Spleen (tissue), 11 donors: ENCODE data around the gene BTBD19. TPM values are rescaled to one million over a fixed set of nuclear protein-coding genes. Genes with fewer than 3 reads are reported as not detected.
A peak's percentile ranks its signal among the peaks of the same experiment; 100 is the strongest.
"Not testable (repeated sequence)": the region's sequence is repeated elsewhere in the genome, so short reads cannot be mapped to it uniquely, and the experiment has no call there.

Experiments
- DNase-seq: peaks from one replicate; pipeline ENCODE4 v3.0.0-alpha.2; 2020
- H3K27ac ChIP-seq, 8 donors: fragments of 200-600 bp; sonication (generic) in 7 of 8; 1 replicate in 4 of 8; 2 replicates in 4 of 8; pipeline versions ENCODE4 v1.5.0 to v1.8.0; 2016 to 2021; ENCODE audit warnings: inconsistent platforms in 4 of 8, mild to moderate bottlenecking in 4 of 8, moderate library complexity in 1 of 8
- H3K27me3 ChIP-seq, 7 donors: fragments of 200-600 bp; sonication (generic) in 6 of 7; replicated peaks in 1 of 7; 1 replicate in 4 of 7; 2 replicates in 3 of 7; pipeline versions ENCODE4 v1.5.0 to v1.8.0; 2016 to 2021; ENCODE audit warnings: inconsistent platforms in 3 of 7, mild to moderate bottlenecking in 1 of 7
- H3K36me3 ChIP-seq, 6 donors: fragments of 200-600 bp; sonication (generic) in 5 of 6; 1 replicate in 4 of 6; 2 replicates in 2 of 6; pipeline versions ENCODE4 v1.5.0 to v1.8.0; 2016 to 2021; ENCODE audit warnings: inconsistent platforms in 2 of 6
- H3K4me1 ChIP-seq, 6 donors: fragments of 200-600 bp; sonication (generic) in 5 of 6; 1 replicate in 3 of 6; 2 replicates in 3 of 6; pipeline versions ENCODE4 v1.5.0 to v1.8.0; 2016 to 2021; ENCODE audit warnings: inconsistent platforms in 3 of 6
- H3K4me3 ChIP-seq, 8 donors: fragments of 200-600 bp; sonication (generic) in 7 of 8; 1 replicate in 4 of 8; 2 replicates in 4 of 8; pipeline versions ENCODE4 v1.5.0 to v1.8.0; 2016 to 2021; ENCODE audit warnings: inconsistent platforms in 4 of 8, mild to moderate bottlenecking in 4 of 8, moderate library complexity in 2 of 8
- H3K9me3 ChIP-seq, 8 donors: fragments of 200-600 bp; sonication (generic) in 7 of 8; 1 replicate in 4 of 8; 2 replicates in 4 of 8; pipeline versions ENCODE4 v1.5.0 to v1.8.0; 2016 to 2021; ENCODE audit warnings: inconsistent platforms in 4 of 8
- POLR2A ChIP-seq, 3 donors: fragments of 450-650 bp; IDR thresholded peaks; one replicate each; pipeline ENCODE4 v1.5.1; 2017; ENCODE audit warnings: antibody characterized with exemption in 3 of 3, mild to moderate bottlenecking in 1 of 3
- POLR2AphosphoS5 ChIP-seq, 3 donors: sonication (generic); formaldehyde crosslinking; IDR thresholded peaks; one replicate each; pipeline ENCODE4 v1.5.1; 2017; ENCODE audit warnings: antibody characterized with exemption in 3 of 3
- WGBS, 5 donors: extraction: QIAGEN DNeasy Blood & Tissue Kit in 3 of 5; methylation state at CpG; one replicate each; pipeline versions ENCODE4 v1.1.5 to v1.1.7; 2013 to 2018; 5-methylcytosine and 5-hydroxymethylcytosine counted together
- intact Hi-C: fragments of 100-400 bp; cut with DNase I; formaldehyde crosslinking; loops from one replicate; pipeline ENCODE4 v1.15.0; 2023; ENCODE audit warnings: low total_unique reads
- polyA plus RNA-seq, 3 donors: library from polyadenylated mRNA; stranded (reverse); fragments of 200-250 nt; gene quantifications; one replicate each; pipeline ENCODE4 v1.2.1, GENCODE V29; 2013
- total RNA-seq, 7 donors: library from RNA; depleted of rRNA in 3 of 7; stranded (reverse); fragments of >200 nt in 3 of 7; fragmentation: NEBNext Ultra II Directional in 4 of 7; extraction: Animal tissue kit (Norgen Biotek cat#: 25700) in 4 of 7; gene quantifications; one replicate each; pipeline versions ENCODE4 v1.1.0 to v1.2.1, GENCODE V29; 2016 to 2021
- TF ChIP-seq, protein P1 (sequence below), 11 experiments: fragments of 200-600 bp in 7 of 11; fragments of 450-650 bp in 4 of 11; sonication (generic) in 4 of 11; IDR thresholded peaks in 8 of 11; conservative IDR thresholded peaks in 3 of 11; 1 replicate in 7 of 11; 2 replicates in 4 of 11; pipeline versions ENCODE4 v1.4.0 to v1.8.0; 2016 to 2021; ENCODE audit warnings: antibody characterized with exemption in 11 of 11, inconsistent platforms in 4 of 11, mild to moderate bottlenecking in 1 of 11
- donor health status: healthy with polysubstance abuse.
- donor health status: DM: no; HTN: no; CAD: no; lungs with moderate emphysema.
- donor health status: DM: no; HTN: no; CAD: no.
- donor health status: Bipolar disorder and iron deficiency.
- donor health status: healthy.
- donor health status: DM: no; HTN: no; CAD: no.
- donor health status: DM: yes; HTN: yes; CAD: no.

Gene BTBD19
- total and polyA plus RNA-seq, 10 donors: 0.73 to 11.9 (median 5.7) TPM

DNA sequence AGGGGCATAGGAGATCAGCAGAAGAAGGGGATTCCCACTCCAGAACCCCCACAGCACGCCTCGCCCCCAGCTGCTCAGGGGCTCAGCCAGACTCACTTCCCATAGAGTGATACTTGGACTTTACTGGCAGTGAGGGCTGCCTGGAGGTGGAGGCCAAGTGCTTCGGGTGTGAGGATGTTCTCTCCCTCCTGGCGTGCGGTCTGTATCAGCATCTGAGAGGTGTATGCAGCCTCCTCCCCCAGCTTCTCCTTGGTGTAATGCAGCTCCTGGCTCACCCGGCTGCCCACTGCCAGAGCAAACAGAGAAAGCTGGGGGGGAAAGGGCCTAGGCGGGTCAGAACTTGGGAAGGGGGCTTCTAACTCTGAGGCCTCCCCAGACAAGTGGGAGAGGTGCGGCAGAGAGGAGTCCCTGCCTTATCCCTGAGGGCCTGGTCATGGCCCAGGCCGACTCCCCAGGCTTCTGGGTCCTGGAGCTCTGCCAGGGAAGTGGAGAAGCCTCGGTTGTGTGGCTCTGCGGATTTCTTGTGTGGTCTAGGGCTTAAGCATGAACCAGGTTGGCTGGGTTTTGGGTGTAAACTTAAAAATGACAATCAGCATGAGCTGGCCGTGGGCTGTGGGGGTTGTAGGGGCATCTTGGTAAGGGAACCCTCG lies 23.9 kb downstream of the BTBD19 start:
- intact Hi-C loops: no loop called here
- TF ChIP-seq, protein P1, sequence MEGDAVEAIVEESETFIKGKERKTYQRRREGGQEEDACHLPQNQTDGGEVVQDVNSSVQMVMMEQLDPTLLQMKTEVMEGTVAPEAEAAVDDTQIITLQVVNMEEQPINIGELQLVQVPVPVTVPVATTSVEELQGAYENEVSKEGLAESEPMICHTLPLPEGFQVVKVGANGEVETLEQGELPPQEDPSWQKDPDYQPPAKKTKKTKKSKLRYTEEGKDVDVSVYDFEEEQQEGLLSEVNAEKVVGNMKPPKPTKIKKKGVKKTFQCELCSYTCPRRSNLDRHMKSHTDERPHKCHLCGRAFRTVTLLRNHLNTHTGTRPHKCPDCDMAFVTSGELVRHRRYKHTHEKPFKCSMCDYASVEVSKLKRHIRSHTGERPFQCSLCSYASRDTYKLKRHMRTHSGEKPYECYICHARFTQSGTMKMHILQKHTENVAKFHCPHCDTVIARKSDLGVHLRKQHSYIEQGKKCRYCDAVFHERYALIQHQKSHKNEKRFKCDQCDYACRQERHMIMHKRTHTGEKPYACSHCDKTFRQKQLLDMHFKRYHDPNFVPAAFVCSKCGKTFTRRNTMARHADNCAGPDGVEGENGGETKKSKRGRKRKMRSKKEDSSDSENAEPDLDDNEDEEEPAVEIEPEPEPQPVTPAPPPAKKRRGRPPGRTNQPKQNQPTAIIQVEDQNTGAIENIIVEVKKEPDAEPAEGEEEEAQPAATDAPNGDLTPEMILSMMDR (IDR thresholded peaks at IDR 0.05 in 8 of 11, conservative IDR thresholded peaks at IDR 0.05 in 3 of 11): no peak
- no peak for TF ChIP-seq POLR2A (IDR thresholded peaks at IDR 0.05)

DNA sequence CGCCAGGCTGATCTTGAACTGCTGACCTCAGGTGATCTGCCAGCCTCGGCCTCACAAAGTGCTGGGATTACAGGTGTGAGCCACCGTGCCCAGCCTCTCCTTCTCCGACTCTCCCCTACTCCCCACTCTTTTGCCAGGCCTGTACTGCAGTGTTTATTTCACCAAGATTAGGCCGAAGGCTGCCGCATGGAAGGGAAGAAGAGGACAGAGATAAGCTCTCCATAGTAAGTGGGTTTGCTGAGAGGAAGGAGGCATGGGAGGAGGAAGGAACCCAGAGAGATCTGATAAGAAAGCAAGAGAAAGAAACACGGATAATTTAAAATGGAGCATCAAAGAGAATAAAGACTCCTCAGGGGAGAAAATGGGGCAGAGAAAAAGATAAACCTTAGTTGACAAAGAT lies 26.0 kb downstream of the BTBD19 start:
- TF ChIP-seq, protein P1 (IDR thresholded peaks at IDR 0.05 in 8 of 11, conservative IDR thresholded peaks at IDR 0.05 in 3 of 11): no peak
- no peak for DNase-seq
- Histone ChIP-seq H3K36me3 (no peaks in the 10 kb centered on the region), H3K4me1 (peaks cover 0 to 78% (median 32%) of the 10 kb centered on the region in 6 donors), H3K27me3 (no peaks in the 10 kb centered on the region), H3K4me3 (no peak overlapping the region), H3K9me3 (no peaks in the 10 kb centered on the region), H3K27ac (peak overlapping the region in 2 of 8 donors; percentile 5 to 15)
- 38 to 56% (median 47%) methylated on average over 7 of the region's 7 CpGs for WGBS, 5 donors
- intact Hi-C loops: no loop called here

More for the DNA sequence above, 23.9 kb downstream of the BTBD19 start:
- no peak overlapping the region for H3K4me3 ChIP-seq
- no peaks in the 10 kb centered on the region for H3K36me3 ChIP-seq
- no peaks in the 10 kb centered on the region for H3K27me3 ChIP-seq
- no peaks in the 10 kb centered on the region for H3K9me3 ChIP-seq
- peak; percentile 56 for DNase-seq
- WGBS, 5 donors: 64 to 81% (median 71%) methylated on average over 13 of the region's 13 CpGs
- H3K4me1 ChIP-seq: peaks cover 0 to 84% (median 32%) of the 10 kb centered on the region in 6 donors
- H3K27ac ChIP-seq: no peak overlapping the region

DNA sequence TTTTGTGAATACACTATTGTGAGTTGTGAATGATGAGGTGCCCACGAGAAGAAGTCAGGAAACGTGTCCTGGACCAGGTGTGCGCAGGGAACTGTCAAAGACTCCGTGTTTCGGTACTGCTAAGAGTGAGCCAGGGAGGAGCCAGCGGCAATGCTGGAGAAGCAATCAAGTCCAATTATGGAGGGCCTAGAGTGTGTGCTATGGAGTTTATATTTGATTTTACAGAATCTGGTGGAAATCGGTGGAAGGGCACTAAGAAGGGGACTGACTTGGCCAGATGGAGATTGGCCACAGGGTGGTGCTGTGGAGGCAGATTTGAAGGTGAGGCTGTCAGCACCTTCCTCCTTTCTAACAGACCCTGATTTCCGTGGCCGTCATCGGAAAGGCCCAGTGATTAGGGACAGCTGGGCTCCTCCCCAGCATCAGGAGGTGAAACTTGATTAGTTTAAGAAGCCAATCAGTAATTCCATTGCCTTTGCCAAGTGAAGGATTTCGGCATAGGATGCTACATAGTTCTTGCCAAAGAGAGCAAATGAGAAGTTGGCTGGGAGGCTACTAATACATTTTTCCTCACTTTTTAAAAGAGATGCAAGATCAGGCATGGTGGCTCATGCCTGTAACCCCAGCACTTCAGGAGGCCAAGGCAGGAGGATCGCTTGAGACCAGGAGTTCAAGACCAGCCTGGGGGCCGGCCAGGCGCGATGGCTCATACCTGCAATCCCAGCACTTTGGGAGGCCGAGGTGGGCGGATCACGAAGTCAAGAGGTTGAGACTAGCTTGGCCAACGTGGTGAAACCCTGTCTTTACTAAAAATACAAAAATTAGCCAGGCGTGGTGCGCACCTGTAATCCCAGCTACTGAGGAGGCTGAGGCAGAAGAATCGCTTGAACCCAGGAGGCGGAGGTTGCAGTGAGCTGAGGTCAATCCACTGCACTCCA lies 27.7 kb downstream of the BTBD19 start:
- TF ChIP-seq, protein P1 (IDR thresholded peaks at IDR 0.05 in 8 of 11, conservative IDR thresholded peaks at IDR 0.05 in 3 of 11): peak; percentile 76 to 94 (median 85)
- TF ChIP-seq POLR2AphosphoS5 (IDR thresholded peaks at IDR 0.05): peak in 1 of 3 donors; percentile 52
- TF ChIP-seq POLR2A (IDR thresholded peaks at IDR 0.05): no peak
- H3K4me1 ChIP-seq: peaks cover 0 to 62% (median 26%) of the 10 kb centered on the region in 6 donors
- 64 to 72% (median 67%) methylated on average over 23 of the region's 23 CpGs for WGBS, 5 donors
- peak; percentile 95 for DNase-seq
- no peaks in the 10 kb centered on the region for H3K9me3 ChIP-seq
- intact Hi-C loops: loop anchor here (5.0 kb wide), 1 partner anchor 151 kb away; the partner anchor contains the start of gene EIF2B3
- peak overlapping the region in 1 of 8 donors; percentile 14 for H3K4me3 ChIP-seq
- H3K36me3 ChIP-seq: no peaks in the 10 kb centered on the region
- peak overlapping the region in 1 of 8 donors; percentile 37 for H3K27ac ChIP-seq
- H3K27me3 ChIP-seq: no peaks in the 10 kb centered on the region

DNA sequence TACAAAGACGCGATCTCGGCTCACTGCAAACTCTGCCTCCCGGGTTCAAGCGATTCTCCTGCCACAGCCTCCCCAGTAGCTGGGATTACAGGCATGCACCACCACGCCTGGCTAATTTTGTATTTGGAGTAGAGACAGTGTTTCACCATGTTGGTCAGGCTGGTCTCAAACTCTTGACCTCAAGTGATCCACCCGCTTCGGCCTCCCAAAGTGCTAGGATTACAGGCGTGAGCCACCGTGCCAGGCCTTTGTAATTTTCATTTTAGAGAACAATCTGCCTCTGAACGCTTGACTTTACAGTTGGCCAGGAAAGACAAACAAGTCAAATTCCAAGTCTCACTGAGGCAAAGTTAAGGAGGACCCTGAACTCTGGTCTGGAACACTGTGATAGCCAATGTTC lies 30.0 kb downstream of the BTBD19 start:
- not testable (repeated sequence) for H3K36me3 ChIP-seq, DNase-seq, H3K9me3 ChIP-seq, H3K4me3 ChIP-seq, H3K27ac ChIP-seq
- Histone ChIP-seq H3K4me1 (peaks cover 2 to 50% (median 31%) of the 10 kb centered on the region in 6 donors), H3K27me3 (peaks cover 0 to 19% (median 7%) of the 10 kb centered on the region in 7 donors)
- intact Hi-C loops: loop anchor here (5.0 kb wide), 1 partner anchor 149 kb away; the partner anchor contains the start of gene EIF2B3
- WGBS, 5 donors: 94 to 99% (median 95%) methylated on average over 11 of the region's 11 CpGs
